A549 treated with Mapracorat at 1 μM for 4 hours (cell line): ENCODE results near the gene COA4. TPM values are rescaled to one million over a fixed set of nuclear protein-coding genes. Genes with fewer than 3 reads are reported as not detected.

Source experiments
- total RNA-seq: library from RNA; stranded (reverse); fragments of 200-300 nt; extraction: Qiagen RNA extraction; gene quantifications from 5 replicates; pipeline ENCODE4 v1.2.3, GENCODE V29; 2022

COA4 gene
- 124 to 139 TPM (median 130 TPM) in 5 replicates for total RNA-seq

DNA sequence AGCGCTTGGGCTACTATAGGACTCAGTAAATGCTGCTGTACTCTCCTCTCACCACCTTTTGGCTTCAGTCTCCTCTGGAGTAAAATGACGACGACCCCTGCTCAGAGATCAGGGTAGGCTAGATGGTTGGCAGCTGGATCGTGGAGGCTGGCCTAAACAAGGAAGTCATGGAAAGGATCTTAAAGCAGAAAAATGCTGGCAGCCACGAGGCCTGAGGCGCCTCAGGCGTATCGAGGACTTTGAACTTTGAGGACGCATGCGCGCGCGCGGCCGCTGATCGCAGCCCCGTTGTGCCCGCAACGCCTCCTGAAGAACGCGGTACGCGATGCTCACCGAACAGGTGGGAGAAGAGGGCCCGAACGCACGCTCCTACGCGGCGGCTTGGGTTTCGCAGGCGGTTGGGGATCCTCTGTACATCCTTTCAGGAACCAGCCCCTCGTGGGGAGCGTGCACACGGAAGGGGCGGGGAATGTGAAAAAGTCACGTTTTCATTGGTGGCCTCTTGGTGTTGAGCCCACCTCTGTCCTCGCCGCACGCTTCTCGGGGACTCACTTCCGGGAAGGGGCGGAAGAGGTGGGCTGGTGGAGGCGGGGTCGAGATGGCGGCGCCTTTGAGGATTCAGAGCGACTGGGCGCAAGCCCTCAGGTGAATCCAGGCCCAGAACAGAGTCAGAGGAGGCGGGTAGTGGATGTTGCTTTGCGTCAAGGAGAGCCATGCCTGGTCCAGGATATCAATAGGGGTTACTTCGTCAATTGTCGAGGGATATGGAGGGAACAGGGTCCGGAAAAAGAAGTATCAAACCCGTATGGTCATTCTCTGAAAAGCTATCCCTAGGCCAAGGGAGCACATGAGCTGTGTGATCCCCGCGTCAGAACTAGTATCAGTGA, at the start of gene COA4, which contains the start of gene PAAF1:
Gene COA4, minus strand, starts transcription at position 423 of the 887 bp plus-strand sequence. CDS start 3,468 bp downstream, outside the sequence.
Gene PAAF1, plus strand, starts transcription at position 576 of the 887 bp plus-strand sequence. Its CDS starts 23 bp downstream, at position 599.

Other genes with a start within 250 kb of the COA4 start
- 0.73 to 1.5 TPM (median 0.86 TPM) in 5 replicates for gene PLEKHB1, start 230.3 kb downstream of the COA4 start, total RNA-seq
- 51.8 to 63.5 TPM (median 62.0 TPM) in 5 replicates for gene RAB6A, start 115.8 kb downstream of the COA4 start, total RNA-seq
- 43.5 to 51.3 TPM (median 48.0 TPM) in 5 replicates for gene MRPL48, start 89.0 kb downstream of the COA4 start, total RNA-seq
- gene PAAF1, start 153 bp upstream of the COA4 start, total RNA-seq, result 10.3 to 13.0 TPM (median 11.9 TPM) in 5 replicates
- gene DNAJB13, start 74.2 kb upstream of the COA4 start, total RNA-seq, result 0.30 to 0.81 TPM (median 0.51 TPM) in 5 replicates
- gene UCP2, start 106.0 kb upstream of the COA4 start, total RNA-seq, result 79.3 to 96.8 TPM (median 84.6 TPM) in 5 replicates
- gene UCP3, start 132.2 kb upstream of the COA4 start, total RNA-seq, result 1.2 to 1.7 TPM (median 1.3 TPM) in 5 replicates